HepG2 (cell line): Measurements from ENCODE around the gene ESYT3. TPM values are rescaled to one million over a fixed set of nuclear protein-coding genes. Genes with fewer than 3 reads are reported as not detected.

Experiments used
- ATAC-seq: fragments of 200-7000 bp; cut with Tn5 transposase; 3 replicates; pipeline ENCODE4 v1.9.1; 2020; ENCODE audit warnings: mild to moderate bottlenecking, moderate library complexity
- BruUV-seq: library from RNA; stranded (reverse); fragments of 400-500 nt; replicated peaks from 2 replicates; lab custom pipeline; 2021; lab: Mats Ljungman, UMichigan
- CTCF ChIA-PET: fragments of 300-600 bp; formaldehyde crosslinking; extraction: SDS; loops from one replicate; lab custom pipeline; 2021; ENCODE audit warnings: low total read pairs, inconsistent platforms, low intra/inter-chr PET ratio; lab: Yijun Ruan, JAX
- POLR2A ChIA-PET: fragments of 350-600 bp; sonication (Branson Sonifier 250); formaldehyde crosslinking; loops from one replicate; lab custom pipeline; 2020; ENCODE audit warnings: antibody characterized with exemption, inconsistent platforms; lab: Yijun Ruan, JAX
- DNase-seq: peaks from one replicate; pipeline ENCODE4 v3.0.0-alpha.2; 2015; ENCODE audit warnings: low spot score
- FAIRE-seq: peaks from 3 replicates; lab custom pipeline; 2011; peaks lifted over from hg19 to GRCh38; lab: Jason Lieb, UNC
- H2AFZ ChIP-seq: one replicate; pipeline ENCODE4 v1.6.1; 2011; ENCODE audit warnings: low read length, inconsistent platforms
- H3K27ac ChIP-seq: fragments of 300-600 bp; 3 replicates; pipeline ENCODE4 v1.8.0; 2011; ENCODE audit warnings: mixed run types, mild to moderate bottlenecking, mixed read lengths, low read length, inconsistent platforms; ENCODE audit not compliant: insufficient read depth; ENCODE audit errors: extremely low read length
- H3K27me3 ChIP-seq, 2 experiments: fragments of 200-600 bp in 1 of 2; 2 replicates in 1 of 2; 3 replicates in 1 of 2; pipeline versions ENCODE4 v1.6.0 to v1.8.0; 2011; ENCODE audit warnings: low read length in 2 of 2, mild to moderate bottlenecking in 2 of 2, moderate library complexity in 2 of 2, inconsistent platforms in 1 of 2; ENCODE audit not compliant: insufficient read depth in 2 of 2, control insufficient read depth in 1 of 2
- H3K36me3 ChIP-seq, 2 experiments: fragments of 200-600 bp in 1 of 2; replicated peaks in 1 of 2; 2 replicates in 1 of 2; 3 replicates in 1 of 2; pipeline versions ENCODE4 v1.5.1 to v1.8.0; 2011; ENCODE audit warnings: low read length in 2 of 2, inconsistent platforms in 1 of 2; ENCODE audit not compliant: insufficient read depth in 2 of 2, control insufficient read depth in 1 of 2
- H3K4me1 ChIP-seq: 2 replicates; pipeline ENCODE4 v1.5.1; 2012; ENCODE audit warnings: low read length, inconsistent platforms; ENCODE audit not compliant: insufficient read depth
- H3K4me2 ChIP-seq: 2 replicates; pipeline ENCODE4 v1.6.0; 2011; ENCODE audit warnings: low read depth, low read length, inconsistent platforms
- H3K4me3 ChIP-seq, 3 experiments: fragments of 200-600 bp in 1 of 3; sonication (generic), shearing (Covaris generic) in 1 of 3; replicated peaks in 1 of 3; 2 replicates each; pipeline ENCODE4 v1.5.1; 2011 to 2016; ENCODE audit warnings: low read length in 3 of 3, inconsistent platforms in 2 of 3, low read depth in 2 of 3, mild to moderate bottlenecking in 2 of 3, control low read depth in 1 of 3, mixed read lengths in 1 of 3; ENCODE audit not compliant: insufficient read depth in 1 of 3
- H3K79me2 ChIP-seq: one replicate; pipeline ENCODE4 v1.6.1; 2011; ENCODE audit warnings: low read length, inconsistent platforms; ENCODE audit not compliant: insufficient read depth
- H3K9ac ChIP-seq: 2 replicates; pipeline ENCODE4 v1.6.0; 2011; ENCODE audit warnings: mild to moderate bottlenecking, low read depth, low read length, inconsistent platforms; ENCODE audit not compliant: insufficient read depth
- H3K9me3 ChIP-seq: 2 replicates; pipeline ENCODE4 v1.5.1; 2012; ENCODE audit warnings: mild to moderate bottlenecking, low read length
- H4K20me1 ChIP-seq: 2 replicates; pipeline ENCODE4 v1.6.0; 2011; ENCODE audit warnings: inconsistent platforms, mild to moderate bottlenecking, low read length, moderate library complexity; ENCODE audit not compliant: insufficient read depth
- AHR ChIP-seq: IDR thresholded peaks from 2 replicates; pipeline ENCODE4 v1.6.1; 2018; ENCODE audit warnings: missing genetic modification reagents, missing compliant biosample characterization
- JUNB ChIP-seq: sonication (generic); formaldehyde crosslinking; IDR thresholded peaks from 2 replicates; pipeline ENCODE4 v1.8.0; 2022; ENCODE audit warnings: missing genetic modification reagents, mild to moderate bottlenecking, borderline replicate concordance
- NRL ChIP-seq: sonication (generic); formaldehyde crosslinking; IDR thresholded peaks from 2 replicates; pipeline ENCODE4 v1.5.0; 2020; ENCODE audit warnings: missing genetic modification reagents, mild to moderate bottlenecking, moderate library complexity, borderline replicate concordance
- SNAI1 ChIP-seq: sonication (generic); formaldehyde crosslinking; IDR thresholded peaks from 2 replicates; pipeline ENCODE4 v1.5.0; 2020; ENCODE audit warnings: mild to moderate bottlenecking, missing genetic modification reagents, borderline replicate concordance
- ZNF496 ChIP-seq: sonication (generic); formaldehyde crosslinking; IDR thresholded peaks from 2 replicates; pipeline ENCODE4 v1.8.1; 2023; ENCODE audit warnings: mild to moderate bottlenecking, moderate library complexity, missing genetic modification reagents; ENCODE audit not compliant: insufficient replicate concordance
- ZNF839 ChIP-seq: sonication (generic); formaldehyde crosslinking; IDR thresholded peaks from 2 replicates; pipeline ENCODE4 v1.4.0; 2020; ENCODE audit warnings: missing genetic modification reagents, mild to moderate bottlenecking, borderline replicate concordance
- WGBS: methylation state at CpG from one replicate; pipeline ENCODE4 v1.1.6; 2017; ENCODE audit warnings: low lambda C conversion rate; 5-methylcytosine and 5-hydroxymethylcytosine counted together
- in situ Hi-C: cut with HindIII; loops from 2 replicates; pipeline ENCODE4 v1.10.0; 2017; ENCODE audit warnings: low pct_unique_long_range_greater_than_20kb; ENCODE audit not compliant: extremely low pct_ligation_motif_present
- intact Hi-C: fragments of 100-400 bp; cut with micrococcal nuclease; formaldehyde crosslinking; loops from one replicate; pipeline ENCODE4 v1.10.0; 2022; ENCODE audit not compliant: unreplicated experiment
- polyA plus RNA-seq, 8 experiments: library from polyadenylated mRNA; depleted of rRNA in 3 of 8; stranded (reverse) in 7 of 8; unstranded in 1 of 8; fragments of >200 nt; fragmentation: Illumina TruSeq in 4 of 8; extraction: Trizol in 4 of 8; gene quantifications; 2 replicates each; pipeline versions ENCODE4 v1.2.1 to v1.2.3, GENCODE V29; 2011 to 2016; ENCODE audit warnings: low read depth in 4 of 8, missing spikeins in 1 of 8, mixed read lengths in 1 of 8; ENCODE audit not compliant: insufficient read depth in 1 of 8
- total RNA-seq, 5 experiments: library from RNA; depleted of rRNA; stranded (reverse); fragments of >200 nt; fragmentation: Illumina TruSeq; extraction: Trizol; gene quantifications; 2 replicates each; pipeline ENCODE4 v1.2.3, GENCODE V29; 2016; ENCODE audit warnings: low read depth in 1 of 5
- TF ChIP-seq, protein P1 (sequence below): sonication (generic); formaldehyde crosslinking; IDR thresholded peaks from 2 replicates; pipeline ENCODE4 v1.4.0; 2020; ENCODE audit warnings: missing genetic modification reagents
- TF ChIP-seq, protein P2 (sequence below): sonication (generic); formaldehyde crosslinking; IDR thresholded peaks from 2 replicates; pipeline ENCODE4 v1.5.1; 2020; ENCODE audit warnings: mild to moderate bottlenecking, missing genetic modification reagents, moderate library complexity

Gene ESYT3
- total and polyA plus RNA-seq, 2 of the 13 experiments (the other 11 are each of a cell fraction or from before 2014, with no cell fraction given), result 1.5 to 4.1 TPM

DNA sequence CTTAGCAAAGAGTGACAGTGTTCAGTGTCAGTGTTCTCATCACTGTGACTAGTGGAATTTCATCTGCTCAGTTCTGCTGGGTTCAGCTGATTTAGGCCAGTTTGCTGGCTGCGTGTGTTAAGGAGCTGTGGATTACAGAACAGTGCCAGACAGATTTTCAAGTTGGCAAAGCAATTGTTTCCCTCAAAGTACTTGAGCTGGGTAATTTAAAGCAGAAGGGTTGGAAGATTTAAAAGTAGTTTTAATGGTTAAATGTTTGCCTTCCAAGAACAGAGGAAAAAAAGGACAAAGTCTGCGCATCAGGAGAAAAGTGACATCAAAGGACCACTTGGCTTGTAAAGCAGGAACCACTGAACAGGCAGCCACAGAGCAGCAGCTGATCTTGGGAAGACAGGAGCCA, 8.7 kb downstream of the ESYT3 start (continued):
- TF ChIP-seq JUNB (CRISPR knock-in tag) (no peak), ZNF839 (CRISPR knock-in tag) (no peak)

DNA sequence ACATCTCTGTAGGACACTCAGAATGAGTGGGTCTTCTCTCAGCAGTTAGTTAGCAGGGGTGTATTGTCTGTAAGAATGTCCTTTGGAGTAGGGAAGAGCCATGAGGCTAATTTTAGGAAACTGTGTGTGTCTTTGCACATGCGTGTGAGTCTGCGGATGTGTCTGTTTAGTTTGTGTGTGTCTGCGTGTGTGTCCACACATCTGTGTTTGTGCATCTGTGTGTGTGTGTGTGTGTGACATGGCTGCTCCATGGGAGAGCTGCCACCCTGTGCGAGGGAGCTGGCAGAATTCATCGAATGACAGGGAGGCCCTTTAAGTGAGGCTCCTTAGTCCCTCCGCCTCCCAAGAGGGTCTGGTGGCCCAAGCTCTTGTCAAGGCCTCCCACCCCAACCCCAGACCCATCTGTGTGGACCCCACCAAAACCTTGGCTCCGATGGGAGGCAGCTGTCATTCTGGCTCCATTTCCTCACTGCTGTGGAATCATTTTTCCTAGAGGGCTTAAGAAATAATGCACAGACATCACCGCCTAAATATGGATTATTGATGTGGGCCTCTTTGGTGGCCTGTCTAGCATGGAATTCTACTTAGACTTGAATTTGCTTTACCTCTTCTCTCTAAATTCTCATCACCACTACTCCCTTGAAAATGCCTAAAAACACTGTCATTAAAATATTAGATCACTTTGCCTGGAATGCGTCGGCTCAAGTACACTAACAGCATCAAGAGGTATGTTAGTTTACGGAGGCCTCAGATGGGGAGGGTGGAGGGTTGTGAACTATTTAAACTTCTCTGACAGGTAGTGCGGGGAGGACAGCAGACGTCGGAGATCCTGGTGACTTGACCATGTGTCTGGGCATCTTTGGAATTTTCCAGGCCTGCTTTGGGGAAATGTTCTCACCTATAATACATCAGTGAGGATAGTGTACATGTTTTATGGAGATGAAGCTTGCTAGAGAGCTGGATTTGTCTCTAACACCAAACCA, 9.4 kb downstream of the ESYT3 start:
- DNase-seq (no peak), FAIRE-seq (no peak), ATAC-seq (no peak)
- Histone ChIP-seq H3K4me2 (no peak overlapping the region), H3K36me3 (no peaks in the 10 kb centered on the region), H2AFZ (no peak overlapping the region), H3K9ac (no peak overlapping the region), H4K20me1 (no peaks in the 10 kb centered on the region), H3K4me1 (peaks cover 24% of the 10 kb centered on the region), H3K9me3 (no peaks in the 10 kb centered on the region), H3K4me3 (no peak overlapping the region), H3K79me2 (no peaks in the 10 kb centered on the region), H3K27ac (no peak overlapping the region), H3K27me3 (no peaks in the 10 kb centered on the region)
- ChIA-PET CTCF (no interaction called here), POLR2A (no interaction called here)
- BruUV-seq, result no TSS peak
- intact Hi-C loops (no loop called here), in situ Hi-C loops (no loop called here)
- no peak for TF ChIP-seq SNAI1 (CRISPR knock-in tag)
- no peak for TF ChIP-seq AHR
- no peak for TF ChIP-seq NRL (CRISPR knock-in tag)
- TF ChIP-seq ZNF496 (CRISPR knock-in tag), result no peak
- TF ChIP-seq, protein P1, sequence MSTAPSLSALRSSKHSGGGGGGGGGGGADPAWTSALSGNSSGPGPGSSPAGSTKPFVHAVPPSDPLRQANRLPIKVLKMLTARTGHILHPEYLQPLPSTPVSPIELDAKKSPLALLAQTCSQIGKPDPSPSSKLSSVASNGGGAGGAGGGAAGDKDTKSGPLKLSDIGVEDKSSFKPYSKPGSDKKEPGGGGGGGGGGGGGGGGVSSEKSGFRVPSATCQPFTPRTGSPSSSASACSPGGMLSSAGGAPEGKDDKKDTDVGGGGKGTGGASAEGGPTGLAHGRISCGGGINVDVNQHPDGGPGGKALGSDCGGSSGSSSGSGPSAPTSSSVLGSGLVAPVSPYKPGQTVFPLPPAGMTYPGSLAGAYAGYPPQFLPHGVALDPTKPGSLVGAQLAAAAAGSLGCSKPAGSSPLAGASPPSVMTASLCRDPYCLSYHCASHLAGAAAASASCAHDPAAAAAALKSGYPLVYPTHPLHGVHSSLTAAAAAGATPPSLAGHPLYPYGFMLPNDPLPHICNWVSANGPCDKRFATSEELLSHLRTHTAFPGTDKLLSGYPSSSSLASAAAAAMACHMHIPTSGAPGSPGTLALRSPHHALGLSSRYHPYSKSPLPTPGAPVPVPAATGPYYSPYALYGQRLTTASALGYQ (CRISPR knock-in tag), result no peak
- TF ChIP-seq, protein P2, sequence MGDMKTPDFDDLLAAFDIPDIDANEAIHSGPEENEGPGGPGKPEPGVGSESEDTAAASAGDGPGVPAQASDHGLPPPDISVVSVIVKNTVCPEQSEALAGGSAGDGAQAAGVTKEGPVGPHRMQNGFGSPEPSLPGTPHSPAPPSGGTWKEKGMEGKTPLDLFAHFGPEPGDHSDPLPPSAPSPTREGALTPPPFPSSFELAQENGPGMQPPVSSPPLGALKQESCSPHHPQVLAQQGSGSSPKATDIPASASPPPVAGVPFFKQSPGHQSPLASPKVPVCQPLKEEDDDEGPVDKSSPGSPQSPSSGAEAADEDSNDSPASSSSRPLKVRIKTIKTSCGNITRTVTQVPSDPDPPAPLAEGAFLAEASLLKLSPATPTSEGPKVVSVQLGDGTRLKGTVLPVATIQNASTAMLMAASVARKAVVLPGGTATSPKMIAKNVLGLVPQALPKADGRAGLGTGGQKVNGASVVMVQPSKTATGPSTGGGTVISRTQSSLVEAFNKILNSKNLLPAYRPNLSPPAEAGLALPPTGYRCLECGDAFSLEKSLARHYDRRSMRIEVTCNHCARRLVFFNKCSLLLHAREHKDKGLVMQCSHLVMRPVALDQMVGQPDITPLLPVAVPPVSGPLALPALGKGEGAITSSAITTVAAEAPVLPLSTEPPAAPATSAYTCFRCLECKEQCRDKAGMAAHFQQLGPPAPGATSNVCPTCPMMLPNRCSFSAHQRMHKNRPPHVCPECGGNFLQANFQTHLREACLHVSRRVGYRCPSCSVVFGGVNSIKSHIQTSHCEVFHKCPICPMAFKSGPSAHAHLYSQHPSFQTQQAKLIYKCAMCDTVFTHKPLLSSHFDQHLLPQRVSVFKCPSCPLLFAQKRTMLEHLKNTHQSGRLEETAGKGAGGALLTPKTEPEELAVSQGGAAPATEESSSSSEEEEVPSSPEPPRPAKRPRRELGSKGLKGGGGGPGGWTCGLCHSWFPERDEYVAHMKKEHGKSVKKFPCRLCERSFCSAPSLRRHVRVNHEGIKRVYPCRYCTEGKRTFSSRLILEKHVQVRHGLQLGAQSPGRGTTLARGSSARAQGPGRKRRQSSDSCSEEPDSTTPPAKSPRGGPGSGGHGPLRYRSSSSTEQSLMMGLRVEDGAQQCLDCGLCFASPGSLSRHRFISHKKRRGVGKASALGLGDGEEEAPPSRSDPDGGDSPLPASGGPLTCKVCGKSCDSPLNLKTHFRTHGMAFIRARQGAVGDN, result no peak
- WGBS, result 96% methylated on average over 12 of the region's 14 CpGs
